Gastroesophageal sphincter (tissue), 3 donors: ENCODE data around the gene TLE3.

ENCODE experiments used
- CTCF ChIP-seq, 4 experiments: fragments of 200-600 bp in 2 of 4; fragments of 450-650 bp in 2 of 4; sonication (generic) in 1 of 4; IDR thresholded peaks; one replicate each; pipeline ENCODE4 v1.5.1; 2017 to 2019; ENCODE audit warnings: antibody characterized with exemption in 4 of 4, mild to moderate bottlenecking in 2 of 4, moderate library complexity in 2 of 4
- POLR2A ChIP-seq, 2 donors: fragments of 450-650 bp; IDR thresholded peaks; one replicate each; pipeline ENCODE4 v1.6.1; 2017; ENCODE audit warnings: antibody characterized with exemption in 2 of 2, mild to moderate bottlenecking in 2 of 2, moderate library complexity in 1 of 2
- POLR2AphosphoS5 ChIP-seq: sonication (generic); formaldehyde crosslinking; IDR thresholded peaks from one replicate; pipeline ENCODE4 v1.6.1; 2017; ENCODE audit warnings: antibody characterized with exemption

GRCh38 chr15:70045045-70045444, 52.7 kb downstream of the TLE3 start:
- TF ChIP-seq POLR2AphosphoS5 (no peak), CTCF (IDR thresholded peaks at IDR 0.05) (no peak), POLR2A (IDR thresholded peaks at IDR 0.05) (no peak)
